SH-SY5Y (cell line): Measurements from ENCODE around the gene TIRAP.

Experiments used
- GATA2 ChIP-seq: IDR thresholded peaks from 2 replicates; pipeline ENCODE4 v1.6.1; 2011; ENCODE audit warnings: mild to moderate bottlenecking, low read depth, low read length
- GATA3 ChIP-seq: IDR thresholded peaks from 2 replicates; pipeline ENCODE4 v1.6.1; 2011; ENCODE audit warnings: low read depth, mild to moderate bottlenecking, low read length, moderate library complexity

The TIRAP gene

DNA sequence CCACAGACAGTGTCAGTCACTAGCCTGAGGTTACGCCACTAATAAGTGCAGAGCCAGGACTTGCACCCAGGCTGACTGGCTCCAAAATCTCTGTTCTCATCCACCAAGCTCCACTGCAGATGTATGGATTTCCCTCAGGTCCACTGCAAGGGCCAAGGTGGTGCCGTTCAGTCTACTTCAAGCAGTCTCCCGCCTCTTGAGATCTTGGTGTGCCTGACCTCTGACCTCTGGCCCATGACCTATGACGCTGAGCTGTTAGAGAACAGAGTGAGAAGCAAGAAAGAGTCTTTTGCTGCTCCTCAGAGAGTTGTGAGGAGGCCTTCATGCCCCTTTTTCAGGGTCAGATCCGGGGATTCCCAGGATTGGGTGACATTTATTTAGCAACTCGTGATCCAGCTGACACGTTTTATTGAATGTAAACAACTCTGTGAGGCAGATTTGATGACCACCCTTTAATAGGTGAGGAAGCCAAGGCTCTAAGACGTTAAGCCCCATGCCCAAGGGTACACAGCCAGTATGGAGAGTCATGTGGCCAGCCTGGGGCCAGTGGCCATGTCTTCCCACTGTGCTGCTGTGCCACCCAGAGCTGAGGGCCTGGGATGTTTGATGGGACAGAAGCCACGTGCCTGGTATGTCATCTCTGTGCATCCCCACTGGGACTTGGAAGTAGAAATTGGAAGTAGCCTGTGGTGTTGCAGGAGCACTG, 46.2 kb downstream of the TIRAP start:
- TF ChIP-seq GATA3 = no peak
- no peak for TF ChIP-seq GATA2

DNA sequence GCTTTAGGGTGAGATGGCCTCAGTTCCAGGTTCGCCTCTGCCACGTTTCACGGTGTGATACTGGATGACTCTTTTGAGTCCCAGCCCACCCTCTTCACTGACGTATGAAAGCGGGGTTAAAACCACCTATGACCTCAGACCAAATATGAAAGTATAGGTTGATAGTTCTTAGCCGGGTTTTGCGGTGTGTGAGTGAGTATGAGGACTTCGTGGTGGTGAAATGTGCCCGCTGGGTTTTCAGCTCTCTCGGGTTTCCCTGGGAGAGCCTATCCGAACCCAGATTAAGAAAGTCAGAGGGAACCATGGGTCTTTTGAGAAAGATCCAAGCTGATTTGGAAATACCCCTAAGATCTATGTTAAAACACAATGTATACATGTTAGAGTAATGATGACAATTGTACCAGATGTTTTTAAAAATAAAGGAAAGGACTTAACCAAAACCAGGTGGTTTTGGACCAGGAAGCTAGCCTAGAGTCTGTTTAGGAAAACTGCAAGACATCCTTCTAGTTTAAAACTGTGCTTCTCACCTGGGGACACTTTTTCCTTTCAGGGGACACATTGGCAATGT, 46.8 kb downstream of the TIRAP start:
- no peak for TF ChIP-seq GATA2
- no peak for TF ChIP-seq GATA3

DNA sequence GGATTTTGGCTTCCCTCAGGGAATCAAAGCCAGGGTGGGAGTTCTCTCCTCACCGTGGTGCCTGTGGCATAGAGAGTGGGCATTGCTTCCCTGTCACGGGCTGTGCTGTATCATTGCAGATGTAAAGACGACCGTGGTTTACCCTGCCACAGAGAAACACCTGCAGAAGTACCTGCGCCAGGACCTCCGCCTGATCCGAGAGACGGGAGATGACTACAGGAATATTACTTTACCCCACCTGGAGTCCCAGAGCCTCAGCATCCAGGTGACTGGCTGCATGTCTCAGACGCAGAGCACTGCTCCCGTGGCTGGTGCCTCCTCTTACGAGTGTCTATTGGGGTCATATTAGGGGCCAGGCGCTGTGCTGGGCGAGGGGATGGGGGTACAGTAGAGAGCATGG, 48.4 kb downstream of the TIRAP start:
- no peak for TF ChIP-seq GATA2
- TF ChIP-seq GATA3 = no peak

GRCh38 chr11:126332221-126332711, 49.4 kb downstream of the TIRAP start:
- TF ChIP-seq GATA2 (no peak), GATA3 (no peak)

DNA sequence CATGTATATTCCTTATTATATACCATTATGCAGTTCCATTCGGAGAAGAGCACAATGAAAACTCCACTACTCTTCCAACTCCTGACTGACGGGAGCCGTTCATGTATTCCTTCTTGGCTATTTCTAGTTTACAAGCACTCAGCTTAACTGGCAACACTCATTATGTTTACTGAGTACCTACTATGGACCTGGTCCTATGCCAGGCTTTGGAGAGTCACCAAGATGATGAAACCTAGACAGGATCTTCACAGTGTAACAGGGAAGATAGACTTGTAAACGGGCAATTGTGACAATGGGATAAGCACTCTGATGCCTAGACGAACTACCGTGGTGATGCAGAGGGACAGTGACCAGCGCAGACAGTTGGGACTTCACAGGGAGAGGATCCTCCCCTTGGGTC, 50.2 kb downstream of the TIRAP start:
- TF ChIP-seq GATA2 = no peak
- no peak for TF ChIP-seq GATA3

DNA sequence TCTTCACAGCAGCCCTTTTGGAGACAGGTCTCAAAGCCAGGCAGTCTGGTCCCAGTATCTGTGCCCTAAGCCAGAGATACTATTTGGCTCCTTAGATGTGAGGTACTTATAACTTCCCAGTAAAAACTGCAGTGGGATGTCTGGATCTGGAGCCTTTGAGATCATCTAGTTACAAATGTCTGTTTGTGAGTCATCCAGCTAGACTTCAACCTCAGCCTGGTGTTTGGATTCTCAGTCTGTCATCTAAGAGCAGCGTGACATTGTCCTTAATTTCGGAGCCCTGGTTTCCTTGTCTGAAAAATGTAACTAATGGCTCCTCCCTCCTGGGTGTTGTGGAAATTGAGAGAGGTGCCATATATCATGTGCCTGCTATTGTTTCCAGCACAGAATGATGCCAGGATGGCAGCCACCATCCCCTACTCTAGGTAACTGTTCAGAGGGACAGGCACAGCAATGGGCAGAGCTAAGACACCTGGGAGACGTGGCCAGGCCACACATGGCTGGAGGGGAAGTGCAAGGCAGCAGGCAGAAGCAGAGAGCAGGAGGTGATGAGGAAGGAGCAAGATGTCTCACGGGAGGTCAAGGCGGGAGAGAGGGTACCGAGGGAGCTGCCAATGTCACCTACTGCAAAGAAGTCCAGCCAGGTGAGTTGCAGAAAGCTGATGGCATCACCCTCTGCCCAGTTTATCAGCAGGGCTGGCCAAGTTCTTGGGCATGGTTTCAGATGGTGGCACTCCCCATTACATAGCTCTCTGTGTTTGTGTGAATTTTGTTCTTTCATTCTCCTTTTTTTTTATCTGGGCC, 52.0 kb downstream of the TIRAP start:
- TF ChIP-seq GATA3 (no peak), GATA2 (no peak)

GRCh38 chr11:126335463-126335760, 52.5 kb downstream of the TIRAP start:
- TF ChIP-seq GATA2 (no peak), GATA3 (no peak)

GRCh38 chr11:126336138-126336541, 53.2 kb downstream of the TIRAP start:
- TF ChIP-seq GATA2 (no peak), GATA3 (no peak)

DNA sequence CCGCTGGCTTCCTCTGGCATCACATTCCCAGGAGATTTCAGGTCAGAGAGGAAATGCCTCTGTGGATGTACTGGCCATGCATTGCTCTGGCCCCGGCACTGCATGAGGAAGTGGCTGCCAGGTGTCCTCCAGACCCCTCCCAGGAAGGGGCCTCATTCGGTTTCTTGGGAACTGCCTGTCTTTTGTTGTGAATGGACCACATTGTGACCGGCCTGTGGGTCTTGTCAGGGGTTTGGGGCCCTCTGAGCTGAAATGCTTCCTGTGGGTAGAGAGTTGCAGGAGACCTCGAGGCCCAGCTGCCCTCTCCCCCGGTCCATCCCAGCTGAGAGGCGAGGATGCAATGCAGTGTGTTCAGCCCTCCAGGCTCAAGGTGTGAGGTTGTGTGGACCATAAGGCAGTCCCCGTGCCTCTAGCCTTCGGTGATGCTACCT, 53.8 kb downstream of the TIRAP start:
- TF ChIP-seq GATA2 (no peak), GATA3 (no peak)

DNA sequence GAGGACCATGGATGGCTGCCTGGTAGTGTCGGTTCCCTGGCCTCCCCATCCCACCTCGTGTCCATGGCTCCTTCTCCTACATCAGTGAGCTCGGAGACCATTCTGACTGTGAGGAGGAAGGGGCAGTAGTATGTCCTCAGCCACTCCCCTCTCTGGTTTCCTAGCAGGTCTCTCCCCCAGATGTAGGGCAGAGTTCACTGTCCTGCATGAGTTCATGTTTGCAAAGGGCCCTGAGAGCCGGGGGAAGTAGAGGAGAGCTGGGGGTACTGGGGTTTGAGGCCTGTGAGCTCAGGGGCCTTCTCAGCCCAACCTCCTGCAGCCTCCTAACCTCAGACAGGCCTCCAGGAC, 54.2 kb downstream of the TIRAP start:
- TF ChIP-seq GATA3 (no peak), GATA2 (no peak)

DNA sequence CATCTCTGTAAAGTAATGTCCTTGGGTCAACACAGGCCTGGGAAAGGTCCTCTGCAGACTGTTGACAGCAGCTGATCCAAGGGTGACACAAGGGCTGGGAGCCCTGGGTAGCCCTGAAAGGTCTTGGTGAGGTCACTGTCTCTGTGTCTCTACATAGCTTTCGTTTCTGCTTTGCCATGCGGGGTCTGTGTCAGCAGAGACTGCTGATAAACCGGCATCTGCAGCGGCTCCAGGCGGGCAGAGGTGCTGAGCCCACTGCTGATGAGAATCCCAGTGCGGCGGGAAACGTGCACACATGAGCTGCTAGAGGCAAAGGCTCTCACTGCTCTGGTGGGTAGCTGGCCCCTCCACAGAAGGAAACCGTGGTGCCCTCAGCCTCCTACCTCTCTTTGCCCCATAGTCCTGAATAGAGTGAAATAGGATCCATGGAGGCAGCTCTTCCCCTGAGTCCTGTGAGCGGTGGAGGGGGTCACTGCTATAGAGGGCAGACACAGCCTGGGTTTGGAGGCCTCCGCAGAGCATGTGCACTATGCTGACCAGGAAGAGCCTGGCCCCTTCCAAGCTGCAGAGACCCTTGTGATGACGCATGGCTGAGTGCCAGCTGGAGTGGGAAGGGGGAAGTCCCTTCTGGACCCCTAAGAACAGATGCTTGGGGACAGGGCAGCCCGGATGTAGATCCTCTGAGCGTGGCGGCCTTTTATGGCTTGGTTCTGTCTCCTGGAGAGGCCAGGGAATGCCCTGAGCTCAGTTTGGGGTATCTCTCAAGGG, 54.8 kb downstream of the TIRAP start:
- TF ChIP-seq GATA2 (no peak), GATA3 (no peak)

DNA sequence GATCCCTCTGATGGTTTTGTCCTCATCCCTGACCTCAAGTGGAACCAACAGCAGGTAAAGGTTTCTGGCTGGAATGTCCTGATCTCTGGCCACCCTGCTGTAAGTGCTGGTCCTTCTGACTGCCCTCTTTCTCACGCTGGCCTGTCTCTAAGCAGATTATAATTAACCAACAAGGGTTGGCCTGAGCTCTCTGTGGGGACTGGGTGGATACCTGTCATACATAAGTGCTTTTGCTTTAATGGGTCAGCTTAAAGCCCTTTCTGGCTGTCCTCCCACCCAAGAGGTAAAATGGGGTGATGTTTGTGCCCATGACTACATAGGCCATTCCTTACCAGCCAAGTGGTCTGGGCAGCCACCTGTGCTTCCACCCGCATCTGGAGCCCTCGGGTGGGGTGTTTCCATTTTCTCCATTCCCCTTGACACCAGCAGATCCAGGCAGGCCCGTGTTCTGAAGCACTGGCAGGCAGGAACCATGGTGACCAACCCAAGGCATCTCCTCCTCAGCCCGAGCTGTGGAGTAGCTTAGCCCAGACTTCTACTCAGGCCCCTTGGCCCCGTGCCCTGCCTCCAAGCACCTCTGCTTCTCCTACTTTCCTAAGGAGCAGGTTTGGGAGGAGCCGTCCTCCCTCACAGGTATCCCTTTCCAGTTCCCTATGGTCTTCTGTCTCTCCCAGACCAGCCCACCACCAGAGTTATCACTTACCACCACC, 55.6 kb downstream of the TIRAP start:
- TF ChIP-seq GATA3 = no peak
- no peak for TF ChIP-seq GATA2

- TF ChIP-seq GATA2 = no peak
- TF ChIP-seq GATA3 = no peak
These were observed 56.4 kb downstream of the TIRAP start for GRCh38 chr11:126339073-126339862.
